Naive thymus-derived CD4-positive, alpha-beta T cell (primary cell): ENCODE data around the gene C1orf53. TPM values are rescaled to one million over a fixed set of nuclear protein-coding genes. Genes with fewer than 3 reads are reported as not detected.
"Not testable (repeated sequence)": the region's sequence is repeated elsewhere in the genome, so short reads cannot be mapped to it uniquely, and the experiment has no call there.

ENCODE experiments used
- ATAC-seq: fragments of 150-1000 bp; cut with Tn5 transposase; 2 replicates; pipeline ENCODE4 v1.10.0; 2021; ENCODE audit warnings: mild to moderate bottlenecking, moderate library complexity
- CTCF ChIA-PET: fragments of 350-600 bp; sonication (Branson Sonifier 250); formaldehyde crosslinking; loops from one replicate; lab custom pipeline; 2021; ENCODE audit warnings: antibody characterized with exemption; lab: Charles Lee
- POLR2A ChIA-PET: fragments of 350-600 bp; sonication (Branson Sonifier 250); formaldehyde crosslinking; loops from one replicate; lab custom pipeline; 2021; ENCODE audit warnings: antibody characterized with exemption, inconsistent platforms; lab: Charles Lee
- DNase-seq, 9 donors: peaks; one replicate each; pipeline versions ENCODE4 v3.0.0 to v3.0.0-alpha.2; 2020 to 2022; ENCODE audit warnings: mixed read lengths in 1 of 9
- H3K27ac ChIP-seq: one replicate; pipeline ENCODE4 v1.7.0; 2013; ENCODE audit warnings: mild to moderate bottlenecking, low read depth, low read length, moderate library complexity
- H3K27me3 ChIP-seq, 2 donors: one replicate each; pipeline ENCODE4 v1.7.0; 2013; ENCODE audit warnings: low read length in 2 of 2, mild to moderate bottlenecking in 2 of 2, moderate library complexity in 2 of 2; ENCODE audit not compliant: control insufficient read depth in 2 of 2, insufficient read depth in 2 of 2
- H3K36me3 ChIP-seq, 3 experiments: 1 replicate in 2 of 3; 2 replicates in 1 of 3; pipeline ENCODE4 v1.7.0; 2013; ENCODE audit warnings: low read length in 3 of 3, mild to moderate bottlenecking in 3 of 3, moderate library complexity in 1 of 3; ENCODE audit not compliant: insufficient read depth in 3 of 3, control insufficient read depth in 2 of 3
- H3K4me1 ChIP-seq, 2 donors: one replicate each; pipeline ENCODE4 v1.7.0; 2013; ENCODE audit warnings: low read length in 2 of 2, mild to moderate bottlenecking in 2 of 2, moderate library complexity in 1 of 2; ENCODE audit not compliant: control insufficient read depth in 2 of 2, insufficient read depth in 2 of 2
- H3K4me3 ChIP-seq: 2 replicates; pipeline ENCODE4 v1.7.0; 2013; ENCODE audit warnings: mild to moderate bottlenecking, low read length
- H3K9me3 ChIP-seq, 3 experiments: 1 replicate in 2 of 3; 2 replicates in 1 of 3; pipeline ENCODE4 v1.7.0; 2013; ENCODE audit warnings: low read length in 3 of 3; ENCODE audit not compliant: control insufficient read depth in 2 of 3
- H3K27ac Mint-ChIP-seq, 9 donors: one replicate each; pipeline ENCODE4 v1.8.0; 2020 to 2022; ENCODE audit warnings: mixed read lengths in 9 of 9, mild to moderate bottlenecking in 8 of 9, moderate library complexity in 5 of 9, inconsistent platforms in 2 of 9
- H3K27me3 Mint-ChIP-seq, 5 donors: one replicate each; pipeline ENCODE4 v1.8.0; 2021 to 2022; ENCODE audit warnings: mixed read lengths in 5 of 5, mild to moderate bottlenecking in 1 of 5
- H3K36me3 Mint-ChIP-seq, 5 donors: one replicate each; pipeline ENCODE4 v1.8.0; 2020 to 2022; ENCODE audit warnings: mixed read lengths in 5 of 5, mild to moderate bottlenecking in 3 of 5, inconsistent platforms in 1 of 5
- H3K4me1 Mint-ChIP-seq, 7 donors: one replicate each; pipeline ENCODE4 v1.8.0; 2020 to 2022; ENCODE audit warnings: mixed read lengths in 7 of 7, mild to moderate bottlenecking in 3 of 7, inconsistent platforms in 1 of 7
- H3K4me3 Mint-ChIP-seq, 10 donors: one replicate each; pipeline ENCODE4 v1.8.0; 2020 to 2022; ENCODE audit warnings: mild to moderate bottlenecking in 10 of 10, mixed read lengths in 10 of 10, moderate library complexity in 6 of 10, inconsistent platforms in 2 of 10
- H3K9me3 Mint-ChIP-seq, 11 donors: one replicate each; pipeline ENCODE4 v1.8.0; 2020 to 2022; ENCODE audit warnings: mixed read lengths in 11 of 11, mild to moderate bottlenecking in 4 of 11, inconsistent platforms in 1 of 11, moderate library complexity in 1 of 11
- intact Hi-C, 2 donors: fragments of 100-400 bp; cut with micrococcal nuclease; formaldehyde crosslinking; loops; one replicate each; pipeline ENCODE4 v1.15.1; 2023
- polyA plus RNA-seq, 2 donors: library from polyadenylated mRNA; unstranded; fragments of 300-500 nt; fragmentation: Illumina TruSeq; gene quantifications; one replicate each; pipeline ENCODE4 v1.2.3, GENCODE V29; 2021
- total RNA-seq, 6 experiments: library from RNA in 5 of 6; stranded (reverse) in 5 of 6; gene quantifications; 1 replicate in 5 of 6; 2 replicates in 1 of 6; pipeline ENCODE4 v1.2.3 and lab custom pipeline; 2021 to 2026

The C1orf53 gene
- total and polyA plus RNA-seq, 7 experiments from 2014 or later = 1.6 TPM; not detected in 6

- ChIA-PET POLR2A (no interaction called here), CTCF (no interaction called here)
- H3K4me1 ChIP-seq = no peaks in the 10 kb centered on the region
- peaks cover 0 to 2% (median 0%) of the 10 kb centered on the region in 7 donors for H3K4me1 Mint-ChIP-seq
- peaks cover 10 to 26% (median 15%) of the 10 kb centered on the region in 5 donors for H3K27me3 Mint-ChIP-seq
- H3K27ac ChIP-seq = no peak overlapping the region
- no peaks in the 10 kb centered on the region for H3K27me3 ChIP-seq
- H3K9me3 ChIP-seq = no peaks in the 10 kb centered on the region
- ATAC-seq (no peak), DNase-seq (no peak)
- H3K36me3 Mint-ChIP-seq = no peaks in the 10 kb centered on the region
- H3K9me3 Mint-ChIP-seq = peaks cover 0 to 3% (median 0%) of the 10 kb centered on the region in 11 donors
- H3K4me3 Mint-ChIP-seq = no peak overlapping the region
- intact Hi-C loops = no loop called here
- no peaks in the 10 kb centered on the region for H3K36me3 ChIP-seq
- H3K27ac Mint-ChIP-seq = no peak overlapping the region
- no peak overlapping the region for H3K4me3 ChIP-seq
Observed at GRCh38 chr1:197942042-197942441, 39.6 kb downstream of the C1orf53 start.

- Histone ChIP-seq H3K27me3 (no peaks in the 10 kb centered on the region), H3K9me3 (no peaks in the 10 kb centered on the region), H3K27ac (no peak overlapping the region), H3K4me1 (peaks cover 11 to 13% of the 10 kb centered on the region in 2 donors), H3K4me3 (no peak overlapping the region), H3K36me3 (no peaks in the 10 kb centered on the region)
- ATAC-seq = no peak
- H3K27ac Mint-ChIP-seq = no peak overlapping the region
- intact Hi-C loops = no loop called here
- DNase-seq = no peak
- peaks cover 7 to 20% (median 19%) of the 10 kb centered on the region in 7 donors for H3K4me1 Mint-ChIP-seq
- ChIA-PET CTCF (interaction anchor here (1.3 kb wide), 1 partner anchor 20 kb away, joined by 4 read pairs; no protein-coding TSS in a partner anchor), POLR2A (no interaction called here)
- peaks cover 0 to 3% (median 0%) of the 10 kb centered on the region in 11 donors for H3K9me3 Mint-ChIP-seq
- no peak overlapping the region for H3K4me3 Mint-ChIP-seq
- peaks cover 0 to 2% (median 0%) of the 10 kb centered on the region in 5 donors for H3K36me3 Mint-ChIP-seq
- H3K27me3 Mint-ChIP-seq = peaks cover 0 to 16% (median 6%) of the 10 kb centered on the region in 5 donors
Observed at GRCh38 chr1:197944485-197944884, 42.1 kb downstream of the C1orf53 start.

- Mint-ChIP-seq H3K9me3 (peaks cover 0 to 10% (median 0%) of the 10 kb centered on the region in 11 donors), H3K27me3 (peaks cover 0 to 11% (median 0%) of the 10 kb centered on the region in 5 donors), H3K27ac (peak overlapping the region in 8 of 9 donors; percentile 9 to 87 (median 68)), H3K4me3 (peak overlapping the region in 9 of 10 donors; percentile 18 to 80 (median 70)), H3K4me1 (peaks cover 11 to 39% (median 33%) of the 10 kb centered on the region in 7 donors), H3K36me3 (peaks cover 0 to 13% (median 0%) of the 10 kb centered on the region in 5 donors)
- Histone ChIP-seq H3K27ac (peak overlapping the region; percentile 22), H3K4me1 (peaks cover 17 to 20% of the 10 kb centered on the region in 2 donors), H3K27me3 (no peaks in the 10 kb centered on the region), H3K36me3 (no peaks in the 10 kb centered on the region), H3K9me3 (no peaks in the 10 kb centered on the region), H3K4me3 (peak overlapping the region; percentile 27)
- CTCF ChIA-PET = no interaction called here
- peak in 5 of 9 donors; percentile 22 to 46 (median 25) for DNase-seq
- POLR2A ChIA-PET = no interaction called here
- ATAC-seq = peak; percentile 86
- intact Hi-C loops = no loop called here
Observed at GRCh38 chr1:197948926-197949899, 46.8 kb downstream of the C1orf53 start.

GRCh38 chr1:197951089-197951488, 48.7 kb downstream of the C1orf53 start:
- Histone ChIP-seq H3K27ac (no peak overlapping the region), H3K27me3 (no peaks in the 10 kb centered on the region), H3K9me3 (no peaks in the 10 kb centered on the region), H3K4me1 (peaks cover 17 to 20% of the 10 kb centered on the region in 2 donors), H3K4me3 (no peak overlapping the region), H3K36me3 (no peaks in the 10 kb centered on the region)
- H3K36me3 Mint-ChIP-seq = peaks cover 0 to 13% (median 0%) of the 10 kb centered on the region in 5 donors
- DNase-seq (no peak), ATAC-seq (no peak)
- no peak overlapping the region for H3K4me3 Mint-ChIP-seq
- H3K27me3 Mint-ChIP-seq = no peaks in the 10 kb centered on the region
- H3K27ac Mint-ChIP-seq = no peak overlapping the region
- ChIA-PET CTCF (no interaction called here), POLR2A (no interaction called here)
- peaks cover 11 to 39% (median 33%) of the 10 kb centered on the region in 7 donors for H3K4me1 Mint-ChIP-seq
- peaks cover 0 to 10% (median 0%) of the 10 kb centered on the region in 11 donors for H3K9me3 Mint-ChIP-seq
- intact Hi-C loops = no loop called here

- ChIA-PET CTCF (no interaction called here), POLR2A (no interaction called here)
- H3K36me3 Mint-ChIP-seq = peaks cover 0 to 13% (median 0%) of the 10 kb centered on the region in 5 donors
- peaks cover 0 to 10% (median 0%) of the 10 kb centered on the region in 11 donors for H3K9me3 Mint-ChIP-seq
- H3K27ac ChIP-seq = no peak overlapping the region
- no peak overlapping the region for H3K4me3 Mint-ChIP-seq
- H3K9me3 ChIP-seq = no peaks in the 10 kb centered on the region
- H3K4me1 ChIP-seq = peaks cover 17 to 20% of the 10 kb centered on the region in 2 donors
- intact Hi-C loops = no loop called here
- H3K4me1 Mint-ChIP-seq = peaks cover 11 to 39% (median 33%) of the 10 kb centered on the region in 7 donors
- H3K27me3 Mint-ChIP-seq = no peaks in the 10 kb centered on the region
- no peak overlapping the region for H3K27ac Mint-ChIP-seq
- H3K27me3 ChIP-seq = no peaks in the 10 kb centered on the region
- ATAC-seq (no peak), DNase-seq (no peak)
- H3K36me3 ChIP-seq = no peaks in the 10 kb centered on the region
- H3K4me3 ChIP-seq = no peak overlapping the region
Observed at GRCh38 chr1:197951617-197952175, 49.3 kb downstream of the C1orf53 start.

- H3K27me3 ChIP-seq, H3K9me3 ChIP-seq, POLR2A ChIA-PET, DNase-seq, H3K36me3 ChIP-seq, H3K9me3 Mint-ChIP-seq, H3K4me3 Mint-ChIP-seq, CTCF ChIA-PET, H3K4me3 ChIP-seq, ATAC-seq, H3K27me3 Mint-ChIP-seq, H3K27ac ChIP-seq, intact Hi-C loops: not testable (repeated sequence)
- Mint-ChIP-seq H3K4me1 (peaks cover 6 to 29% (median 24%) of the 10 kb centered on the region in 7 donors), H3K36me3 (peaks cover 0 to 12% (median 0%) of the 10 kb centered on the region in 5 donors), H3K27ac (peak overlapping the region in 1 of 9 donors; percentile 34)
- H3K4me1 ChIP-seq = peaks cover 16 to 17% of the 10 kb centered on the region in 2 donors
Observed at GRCh38 chr1:197953472-197953871, 51.0 kb downstream of the C1orf53 start.
